Left ventricle myocardium inferior (tissue), 1 donor: ENCODE data around the gene MPC1. TPM values are rescaled to one million over a fixed set of nuclear protein-coding genes. Genes with fewer than 3 reads are reported as not detected.
A peak's percentile ranks its signal among the peaks of the same experiment; 100 is the strongest.

Source experiments
- DNase-seq: peaks from one replicate; pipeline ENCODE4 v3.0.0-alpha.2; 2020
- H3K27ac ChIP-seq: fragments of 200-600 bp; replicated peaks from 2 replicates; pipeline ENCODE4 v1.8.0; 2021
- H3K27me3 ChIP-seq: fragments of 200-600 bp; 2 replicates; pipeline ENCODE4 v1.8.0; 2021; ENCODE audit warnings: low read depth
- H3K36me3 ChIP-seq: fragments of 200-600 bp; 2 replicates; pipeline ENCODE4 v1.8.0; 2021
- H3K4me1 ChIP-seq: fragments of 200-600 bp; 2 replicates; pipeline ENCODE4 v1.8.0; 2021
- H3K4me3 ChIP-seq: fragments of 200-600 bp; 2 replicates; pipeline ENCODE4 v1.8.0; 2021; ENCODE audit warnings: mild to moderate bottlenecking, moderate library complexity
- H3K9me3 ChIP-seq: fragments of 200-600 bp; replicated peaks from 2 replicates; pipeline ENCODE4 v1.8.0; 2021
- intact Hi-C: fragments of 100-400 bp; cut with micrococcal nuclease; formaldehyde crosslinking; loops from one replicate; pipeline ENCODE4 v1.11.0; 2022
- total RNA-seq: library from RNA; stranded (reverse); fragmentation: NEBNext Ultra II Directional; extraction: Animal tissue kit (Norgen Biotek cat#: 25700); gene quantifications from one replicate; pipeline ENCODE4 v1.2.1, GENCODE V29; 2021
- TF ChIP-seq, protein P1 (sequence below): fragments of 200-600 bp; IDR thresholded peaks from 2 replicates; pipeline ENCODE4 v1.8.0; 2021; ENCODE audit warnings: antibody characterized with exemption, mild to moderate bottlenecking, borderline replicate concordance
- donor health status: DM: no; HTN: yes; CAD: no; lungs with severe emphysema.

MPC1 gene
- total RNA-seq, 1 donor from 2014 or later = 531 TPM

- Histone ChIP-seq H3K27me3 (no peaks in the 10 kb centered on the region), H3K4me1 (no peaks in the 10 kb centered on the region), H3K4me3 (no peak overlapping the region), H3K36me3 (no peaks in the 10 kb centered on the region), H3K9me3 (peaks cover 9% of the 10 kb centered on the region), H3K27ac (no peak overlapping the region)
- intact Hi-C loops = no loop called here
- no peak for DNase-seq
- TF ChIP-seq, protein P1, sequence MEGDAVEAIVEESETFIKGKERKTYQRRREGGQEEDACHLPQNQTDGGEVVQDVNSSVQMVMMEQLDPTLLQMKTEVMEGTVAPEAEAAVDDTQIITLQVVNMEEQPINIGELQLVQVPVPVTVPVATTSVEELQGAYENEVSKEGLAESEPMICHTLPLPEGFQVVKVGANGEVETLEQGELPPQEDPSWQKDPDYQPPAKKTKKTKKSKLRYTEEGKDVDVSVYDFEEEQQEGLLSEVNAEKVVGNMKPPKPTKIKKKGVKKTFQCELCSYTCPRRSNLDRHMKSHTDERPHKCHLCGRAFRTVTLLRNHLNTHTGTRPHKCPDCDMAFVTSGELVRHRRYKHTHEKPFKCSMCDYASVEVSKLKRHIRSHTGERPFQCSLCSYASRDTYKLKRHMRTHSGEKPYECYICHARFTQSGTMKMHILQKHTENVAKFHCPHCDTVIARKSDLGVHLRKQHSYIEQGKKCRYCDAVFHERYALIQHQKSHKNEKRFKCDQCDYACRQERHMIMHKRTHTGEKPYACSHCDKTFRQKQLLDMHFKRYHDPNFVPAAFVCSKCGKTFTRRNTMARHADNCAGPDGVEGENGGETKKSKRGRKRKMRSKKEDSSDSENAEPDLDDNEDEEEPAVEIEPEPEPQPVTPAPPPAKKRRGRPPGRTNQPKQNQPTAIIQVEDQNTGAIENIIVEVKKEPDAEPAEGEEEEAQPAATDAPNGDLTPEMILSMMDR = no peak
Measured at GRCh38 chr6:166353507-166353906, 29.2 kb downstream of the MPC1 start.

DNA sequence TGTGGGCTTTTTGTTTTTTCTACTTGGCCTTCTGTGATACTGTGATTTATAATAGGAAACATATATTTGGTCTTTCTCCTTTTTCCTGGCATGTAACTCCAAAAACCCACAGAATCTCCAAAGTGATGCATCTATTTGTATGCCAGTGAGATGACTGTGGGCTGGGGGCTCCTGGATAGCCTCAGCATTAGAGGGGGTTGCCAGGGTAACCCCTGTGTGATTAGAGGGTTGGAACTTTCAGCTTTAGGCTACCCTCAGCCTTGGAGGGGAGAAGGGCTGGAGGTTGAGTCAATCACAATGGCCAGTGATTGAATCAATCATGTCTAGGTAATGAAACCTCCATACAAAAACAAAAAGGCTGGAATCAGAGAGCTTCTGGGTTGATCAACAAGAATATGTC, 29.8 kb downstream of the MPC1 start:
- Histone ChIP-seq H3K27ac (no peak overlapping the region), H3K4me1 (no peaks in the 10 kb centered on the region), H3K4me3 (no peak overlapping the region), H3K9me3 (peaks cover 9% of the 10 kb centered on the region), H3K27me3 (no peaks in the 10 kb centered on the region), H3K36me3 (no peaks in the 10 kb centered on the region)
- TF ChIP-seq, protein P1 = no peak
- no peak for DNase-seq
- intact Hi-C loops = no loop called here

DNA sequence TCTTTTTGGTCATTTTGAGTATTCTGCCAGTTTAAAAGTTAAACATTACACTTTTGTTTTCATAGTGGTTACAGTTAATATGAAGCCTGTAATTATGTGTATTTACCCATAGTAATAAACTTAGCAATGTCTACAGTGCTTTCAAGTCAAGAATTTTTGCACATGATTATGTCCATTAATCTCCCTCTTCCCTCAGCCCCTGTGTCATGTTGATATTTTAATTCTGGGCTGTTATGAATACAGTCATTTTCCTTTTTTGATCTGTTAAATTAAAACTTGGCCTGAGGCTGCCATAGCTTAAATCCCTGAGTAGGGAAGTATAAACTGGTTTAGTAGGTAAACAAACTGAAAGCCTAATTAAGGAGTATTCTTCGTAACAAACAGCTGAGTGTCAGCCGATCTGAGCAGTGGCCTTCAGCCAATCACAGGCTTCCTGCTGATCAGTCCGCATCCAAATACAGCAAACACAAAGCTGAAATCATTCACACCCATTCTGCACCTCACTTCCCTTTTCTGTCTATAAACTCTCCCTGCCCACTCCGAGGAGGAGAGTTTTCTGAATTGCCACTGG, 30.9 kb downstream of the MPC1 start:
- Histone ChIP-seq H3K27ac (no peak overlapping the region), H3K4me1 (no peaks in the 10 kb centered on the region), H3K36me3 (no peaks in the 10 kb centered on the region), H3K9me3 (peaks cover 9% of the 10 kb centered on the region), H3K27me3 (no peaks in the 10 kb centered on the region), H3K4me3 (peak overlapping the region; percentile 3)
- DNase-seq = no peak
- TF ChIP-seq, protein P1 = no peak
- intact Hi-C loops = no loop called here

DNA sequence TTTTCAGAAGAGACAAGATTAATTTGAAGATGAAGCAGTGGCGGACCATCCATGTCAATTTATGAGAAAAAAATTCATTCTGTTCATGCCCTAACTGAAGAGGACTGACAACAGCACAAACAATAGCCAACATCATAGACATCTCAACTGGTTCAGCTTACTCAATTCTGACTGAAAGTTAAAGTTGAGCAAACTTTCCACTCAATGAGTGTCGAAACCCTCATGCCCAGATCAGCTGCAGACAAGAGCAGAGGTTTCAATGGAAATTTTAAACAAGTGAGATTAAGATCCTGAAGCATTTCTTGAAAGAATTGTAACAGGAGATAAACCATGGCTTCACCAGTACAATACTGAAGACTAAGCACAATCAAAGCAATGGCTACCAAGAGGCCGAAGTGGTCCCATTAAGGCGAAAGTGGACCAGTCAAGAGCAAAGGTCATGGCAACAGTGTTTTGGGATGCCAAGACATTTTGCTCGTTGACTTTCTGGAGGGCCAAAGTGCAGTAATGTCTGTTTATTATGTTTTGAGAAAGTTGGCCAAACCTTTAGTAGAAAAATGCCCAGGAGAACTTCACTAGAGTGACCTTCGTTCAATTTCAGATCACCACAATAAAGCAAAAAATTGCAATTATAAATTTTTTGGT, 34.3 kb downstream of the MPC1 start:
- TF ChIP-seq, protein P1 = no peak
- H3K27ac ChIP-seq = no peak overlapping the region
- no peak for DNase-seq
- intact Hi-C loops = no loop called here
- H3K36me3 ChIP-seq = no peaks in the 10 kb centered on the region
- H3K27me3 ChIP-seq = no peaks in the 10 kb centered on the region
- H3K9me3 ChIP-seq = peaks cover 9% of the 10 kb centered on the region
- H3K4me3 ChIP-seq = no peak overlapping the region
- peaks cover 3% of the 10 kb centered on the region for H3K4me1 ChIP-seq

GRCh38 chr6:166346965-166347364, 35.8 kb downstream of the MPC1 start:
- H3K27ac ChIP-seq = no peak overlapping the region

More at GRCh38 chr6:166346965-166347364, 35.8 kb downstream of the MPC1 start:
- intact Hi-C loops = no loop called here
- Histone ChIP-seq H3K9me3 (peaks cover 9% of the 10 kb centered on the region), H3K4me1 (peaks cover 18% of the 10 kb centered on the region), H3K4me3 (no peak overlapping the region), H3K36me3 (no peaks in the 10 kb centered on the region), H3K27me3 (no peaks in the 10 kb centered on the region)
- TF ChIP-seq, protein P1 = no peak
- DNase-seq = no peak
